ENCODE measurements around the gene KCNH2. TPM values are rescaled to one million over a fixed set of nuclear protein-coding genes. Genes with fewer than 3 reads are reported as not detected.
A peak's percentile ranks its signal among the peaks of the same experiment; 100 is the strongest.

Gene KCNH2
- total and polyA plus RNA-seq, 5 donors, result 113 to 163 (median 132) TPM

DNA sequence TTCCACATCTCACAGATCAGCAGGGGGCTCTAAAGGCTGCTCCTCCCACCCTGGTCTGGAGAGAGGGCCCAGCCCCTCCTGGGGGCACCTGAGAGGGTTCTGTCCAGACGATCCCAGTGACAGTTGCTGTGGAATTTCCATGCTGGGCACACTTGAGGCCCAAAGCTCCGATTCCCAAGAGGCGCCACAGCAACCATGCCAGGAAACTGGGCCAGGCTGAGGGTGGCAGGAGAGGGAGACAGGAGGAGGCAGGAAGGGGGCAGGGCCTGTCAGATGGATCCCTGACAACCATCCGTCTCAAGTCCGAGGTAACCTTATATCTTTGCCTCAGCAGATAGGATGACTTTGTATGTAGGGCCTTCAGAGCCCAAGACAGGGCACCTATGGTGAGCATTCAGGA lies 8.4 kb upstream of the KCNH2 start:
- intact Hi-C loops (cut with DNase I), result loop anchor here in 3 of 4 donors (1.0 to 10.0 kb wide), 4 partner anchors 24 to 212 kb away; no protein-coding TSS in a partner anchor
- ATAC-seq (no peak), DNase-seq (peak in 2 of 3 donors; percentile 21 to 71)
- Histone ChIP-seq H3K9me3 (ENCODE audit: control insufficient read depth, low read length) (no peaks in the 10 kb centered on the region), H3K27ac (ENCODE audit: low read length) (peak overlapping the region; percentile 3), H3K27me3 (ENCODE audit: control insufficient read depth, insufficient read depth) (no peaks in the 10 kb centered on the region), H3K4me3 (ENCODE audit: low read length) (no peak overlapping the region), H3K4me1 (ENCODE audit: control insufficient read depth, insufficient read depth, low read length) (peaks cover 2% of the 10 kb centered on the region)
- 44% methylated on average over 5 of the region's 5 CpGs for WGBS

DNA sequence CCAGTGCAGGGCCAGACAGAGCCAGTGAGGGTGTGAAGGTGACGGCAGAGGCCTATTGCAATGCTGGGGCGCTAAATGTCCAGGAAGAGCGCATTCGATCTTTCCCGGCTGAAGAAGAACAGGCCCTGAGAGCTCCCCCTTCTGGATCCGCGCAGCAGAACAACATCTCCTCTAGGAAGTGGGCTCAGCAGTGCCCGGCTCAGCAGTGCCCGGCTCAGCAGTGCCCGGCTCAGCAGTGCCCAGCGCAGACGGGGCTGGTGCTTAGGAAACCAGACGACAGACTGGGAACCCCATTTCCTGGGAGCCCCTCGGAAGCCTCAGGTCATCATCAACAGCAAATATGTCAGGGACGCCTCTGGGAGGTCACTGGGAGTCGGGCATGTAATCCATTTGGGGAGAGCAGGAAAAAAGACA lies 8.0 kb upstream of the KCNH2 start:
- Histone ChIP-seq H3K4me1 (ENCODE audit: control insufficient read depth, insufficient read depth, low read length) (peaks cover 2% of the 10 kb centered on the region), H3K9me3 (ENCODE audit: control insufficient read depth, low read length) (no peaks in the 10 kb centered on the region), H3K27me3 (ENCODE audit: control insufficient read depth, insufficient read depth) (no peaks in the 10 kb centered on the region), H3K4me3 (ENCODE audit: low read length) (no peak overlapping the region), H3K27ac (ENCODE audit: low read length) (no peak overlapping the region)
- intact Hi-C loops (cut with DNase I), result loop anchor here in 3 of 4 donors (1.0 to 10.0 kb wide), 4 partner anchors 23 to 211 kb away; no protein-coding TSS in a partner anchor
- DNase-seq, result peak; percentile 64 to 86 (median 79)
- peak; percentile 10 to 20 for ATAC-seq
- 9% methylated on average over 16 of the region's 16 CpGs for WGBS

DNA sequence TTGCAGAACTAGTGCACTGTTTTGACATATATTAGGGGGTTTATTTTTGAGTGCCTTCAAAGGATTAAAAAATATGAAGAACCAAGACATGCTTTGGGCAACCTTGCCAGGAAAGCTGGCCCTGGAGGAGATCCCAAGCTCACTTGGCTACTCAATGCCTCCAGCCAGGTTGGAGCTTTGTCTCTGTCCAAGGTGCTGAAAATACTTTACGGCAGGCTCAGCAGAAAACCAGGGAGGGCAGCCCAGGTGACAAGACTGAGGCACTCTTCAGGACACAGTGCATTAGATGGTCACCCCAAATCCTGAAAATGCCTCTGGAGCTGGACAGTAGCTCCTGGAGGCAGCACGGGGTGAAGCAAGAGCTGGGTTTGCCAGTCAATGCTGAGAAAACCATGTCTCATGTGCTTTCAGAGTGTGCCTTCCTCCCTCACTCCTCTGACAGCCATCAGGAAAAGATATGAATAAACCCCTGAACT lies 5.8 kb upstream of the KCNH2 start:
- H3K4me1 ChIP-seq (ENCODE audit: control insufficient read depth, insufficient read depth, low read length), result peaks cover 2% of the 10 kb centered on the region
- no peak overlapping the region for H3K4me3 ChIP-seq (ENCODE audit: low read length)
- H3K9me3 ChIP-seq (ENCODE audit: control insufficient read depth, low read length), result no peaks in the 10 kb centered on the region
- DNase-seq, result peak in 1 of 3 donors; percentile 15
- intact Hi-C loops (cut with DNase I), result loop anchor here in 3 of 4 donors (5.0 to 10.0 kb wide), 2 partner anchors 207 to 209 kb away; no protein-coding TSS in a partner anchor
- no peak for ATAC-seq
- H3K27ac ChIP-seq (ENCODE audit: low read length), result no peak overlapping the region
- 2% methylated on average over 2 of the region's 2 CpGs for WGBS
- H3K27me3 ChIP-seq (ENCODE audit: control insufficient read depth, insufficient read depth), result no peaks in the 10 kb centered on the region

DNA sequence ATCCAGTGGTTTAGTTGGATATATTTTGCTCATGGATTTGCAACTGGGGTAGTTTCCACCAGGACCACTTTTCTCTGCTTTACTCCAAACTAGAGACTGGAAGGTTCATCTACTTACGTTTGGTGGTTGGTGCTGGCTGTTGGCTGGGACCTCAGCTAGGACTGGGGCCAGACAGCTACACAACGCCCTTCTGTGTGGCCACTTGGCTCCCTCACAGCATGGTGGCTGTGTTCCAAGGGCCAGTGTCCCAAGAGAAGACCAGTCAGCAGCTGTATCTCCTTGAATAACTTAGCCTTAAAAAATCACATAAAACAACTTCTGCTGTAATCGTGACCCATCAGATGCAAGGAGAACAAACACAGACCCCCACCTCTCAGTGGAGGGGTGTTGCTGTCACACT lies 4.2 kb upstream of the KCNH2 start:
- no peak for ATAC-seq
- DNase-seq, result peak; percentile 52 to 83 (median 81)
- Histone ChIP-seq H3K27me3 (ENCODE audit: control insufficient read depth, insufficient read depth) (no peaks in the 10 kb centered on the region), H3K4me3 (ENCODE audit: low read length) (no peak overlapping the region), H3K27ac (ENCODE audit: low read length) (no peak overlapping the region), H3K4me1 (ENCODE audit: control insufficient read depth, insufficient read depth, low read length) (peaks cover 2% of the 10 kb centered on the region), H3K9me3 (ENCODE audit: control insufficient read depth, low read length) (no peaks in the 10 kb centered on the region)
- intact Hi-C loops (cut with DNase I), result loop anchor here in 3 of 4 donors (5.0 to 10.0 kb wide), 2 partner anchors 205 to 208 kb away; no protein-coding TSS in a partner anchor
- 22% methylated on average over 3 of the region's 3 CpGs for WGBS

DNA sequence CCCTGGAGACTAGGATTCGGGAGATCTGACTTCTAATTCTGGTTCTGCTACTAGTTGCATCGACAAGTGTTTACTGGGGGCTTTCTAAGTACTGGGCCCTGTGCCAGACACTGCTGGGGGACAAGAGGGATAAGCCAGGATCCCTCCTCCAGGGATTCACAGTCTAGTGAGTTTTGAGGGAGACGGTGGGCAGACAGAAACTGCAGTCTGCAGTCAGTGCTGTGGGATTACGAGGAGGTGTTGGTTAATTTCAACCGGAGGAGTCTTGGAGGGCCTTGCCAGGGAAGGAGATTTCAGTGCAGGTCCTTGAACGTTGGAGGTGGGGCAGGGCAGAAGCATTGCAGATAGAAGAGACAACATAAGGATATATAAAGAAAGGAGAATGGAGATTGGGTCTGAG lies 3.5 kb upstream of the KCNH2 start:
- ATAC-seq, result no peak
- 53% methylated on average over 6 of the region's 6 CpGs for WGBS
- Histone ChIP-seq H3K9me3 (ENCODE audit: control insufficient read depth, low read length) (no peaks in the 10 kb centered on the region), H3K27me3 (ENCODE audit: control insufficient read depth, insufficient read depth) (no peaks in the 10 kb centered on the region), H3K4me3 (ENCODE audit: low read length) (no peak overlapping the region), H3K27ac (ENCODE audit: low read length) (no peak overlapping the region), H3K4me1 (ENCODE audit: control insufficient read depth, insufficient read depth, low read length) (peaks cover 2% of the 10 kb centered on the region)
- DNase-seq, result peak in 1 of 3 donors; percentile 8
- intact Hi-C loops (cut with DNase I), result loop anchor here in 3 of 4 donors (5.0 to 10.0 kb wide), 2 partner anchors 204 to 207 kb away; no protein-coding TSS in a partner anchor

DNA sequence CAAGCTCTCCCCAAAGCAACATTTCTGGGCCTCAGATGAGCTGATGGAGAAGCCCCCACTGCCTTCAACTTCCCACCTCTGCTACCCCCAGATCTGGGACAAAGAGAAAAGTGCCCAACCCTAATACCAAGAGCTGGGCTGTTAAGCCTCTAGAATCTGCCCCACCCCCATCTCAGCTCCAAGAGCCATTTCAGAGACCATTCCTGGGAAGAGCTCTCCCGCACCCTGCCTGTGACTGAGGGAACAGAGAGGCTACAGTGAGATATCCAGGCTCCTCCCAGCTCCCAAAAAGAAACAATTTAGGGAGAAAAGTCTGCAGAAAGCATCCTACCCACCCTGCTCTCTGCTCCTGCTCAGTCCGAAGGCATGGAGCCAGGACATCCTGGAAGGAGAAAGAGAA lies 2.5 kb upstream of the KCNH2 start:
- no peaks in the 10 kb centered on the region for H3K9me3 ChIP-seq (ENCODE audit: control insufficient read depth, low read length)
- no peak for DNase-seq
- peaks cover 2% of the 10 kb centered on the region for H3K4me1 ChIP-seq (ENCODE audit: control insufficient read depth, insufficient read depth, low read length)
- H3K27me3 ChIP-seq (ENCODE audit: control insufficient read depth, insufficient read depth), result no peaks in the 10 kb centered on the region
- ATAC-seq, result no peak
- intact Hi-C loops (cut with DNase I), result loop anchor here in 3 of 4 donors (5.0 to 10.0 kb wide), 2 partner anchors 203 to 206 kb away; no protein-coding TSS in a partner anchor
- 38% methylated on average over 2 of the region's 2 CpGs for WGBS
- H3K4me3 ChIP-seq (ENCODE audit: low read length), result no peak overlapping the region
- H3K27ac ChIP-seq (ENCODE audit: low read length), result no peak overlapping the region

DNA sequence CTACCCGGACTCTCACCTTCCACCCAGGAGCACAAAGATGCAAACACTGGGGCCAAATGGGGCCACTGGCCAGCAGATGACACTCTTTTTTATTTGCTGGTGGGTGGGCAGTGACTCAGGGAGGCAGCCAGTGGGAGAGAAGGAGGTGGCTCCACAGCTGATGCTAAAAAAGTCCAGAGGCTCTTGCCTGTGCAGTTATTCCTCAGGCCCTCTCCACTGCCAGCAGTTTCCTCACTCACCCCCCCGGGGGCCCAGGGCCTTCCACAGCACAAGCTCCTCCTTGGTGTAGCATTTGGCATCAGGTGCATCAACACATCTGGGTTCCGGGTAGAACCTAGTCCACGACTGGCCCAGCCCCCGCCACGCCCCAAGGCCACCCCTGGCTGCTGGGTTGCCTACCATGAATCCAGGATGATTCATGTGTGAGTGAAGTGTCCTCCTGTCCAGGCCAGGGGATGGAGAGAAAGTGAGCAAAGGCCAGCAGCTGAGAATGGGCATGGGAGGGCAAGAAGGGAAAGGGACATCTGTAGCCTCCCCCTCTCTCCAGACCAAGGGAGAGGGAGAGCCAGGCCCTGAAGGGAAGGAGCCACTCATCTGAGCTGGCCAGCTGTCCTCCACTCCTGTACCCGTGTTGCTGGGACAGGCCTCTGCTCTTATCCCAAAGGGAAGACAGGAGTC lies 1.7 kb upstream of the KCNH2 start:
- Histone ChIP-seq H3K4me3 (ENCODE audit: low read length) (no peak overlapping the region), H3K4me1 (ENCODE audit: control insufficient read depth, insufficient read depth, low read length) (peaks cover 2% of the 10 kb centered on the region), H3K9me3 (ENCODE audit: control insufficient read depth, low read length) (no peaks in the 10 kb centered on the region), H3K27ac (ENCODE audit: low read length) (peak overlapping the region; percentile 97), H3K27me3 (ENCODE audit: control insufficient read depth, insufficient read depth) (no peaks in the 10 kb centered on the region)
- DNase-seq (peak; percentile 21 to 79 (median 57)), ATAC-seq (peak in 1 of 2 donors; percentile 3)
- whole genome bisulfite sequencing, result 41% methylated on average over 7 of the region's 7 CpGs
- intact Hi-C loops (cut with DNase I), result loop anchor here in 3 of 4 donors (5.0 to 10.0 kb wide), 2 partner anchors 203 to 205 kb away; no protein-coding TSS in a partner anchor

DNA sequence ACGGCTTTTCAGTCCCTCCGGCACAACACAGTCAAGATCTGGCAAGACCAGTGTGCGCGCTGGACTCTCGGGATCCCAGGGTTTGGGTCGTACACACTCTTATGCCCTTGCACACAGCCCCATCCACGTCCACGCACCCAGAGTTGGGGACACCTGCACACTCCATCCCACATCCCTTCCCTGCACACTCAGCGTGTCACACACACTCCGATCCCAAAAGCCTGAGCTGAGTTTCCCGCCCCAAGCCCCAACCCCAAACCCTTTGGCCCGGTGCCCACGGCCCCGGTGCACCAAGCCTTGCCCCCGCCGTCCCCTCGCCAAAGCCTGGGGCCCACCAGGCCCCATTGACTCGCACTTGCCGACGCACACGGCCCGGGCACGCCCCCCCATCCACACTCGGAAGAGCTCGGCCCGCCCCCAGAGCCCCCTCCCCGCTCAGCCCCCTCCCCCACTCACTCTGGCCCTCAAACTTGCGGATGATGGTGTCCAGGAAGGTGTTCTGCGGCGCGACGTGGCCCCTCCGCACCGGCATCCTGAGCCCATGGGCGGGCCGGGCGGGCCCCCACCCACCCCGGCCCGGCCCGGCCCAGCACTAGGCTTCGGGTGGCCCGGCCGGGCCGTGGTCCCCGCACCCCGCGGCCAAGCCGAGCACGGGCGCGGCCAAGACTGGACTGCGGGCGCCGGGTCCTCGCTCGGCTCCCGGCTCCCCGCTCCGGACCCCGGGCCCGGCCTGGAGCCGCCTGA lies 567 bp downstream of the KCNH2 start:
- intact Hi-C loops (cut with DNase I), result no loop called here
- 3% methylated on average over 62 of the region's 62 CpGs for WGBS
- peak in 1 of 2 donors; percentile 1 for ATAC-seq
- peak overlapping the region; percentile 76 for H3K4me3 ChIP-seq (ENCODE audit: low read length)
- H3K27me3 ChIP-seq (ENCODE audit: control insufficient read depth, insufficient read depth), result no peaks in the 10 kb centered on the region
- H3K4me1 ChIP-seq (ENCODE audit: control insufficient read depth, insufficient read depth, low read length), result peaks cover 2% of the 10 kb centered on the region
- peak overlapping the region; percentile 94 for H3K27ac ChIP-seq (ENCODE audit: low read length)
- DNase-seq, result peak in 2 of 3 donors; percentile 71 to 83
- H3K9me3 ChIP-seq (ENCODE audit: control insufficient read depth, low read length), result no peaks in the 10 kb centered on the region

DNA sequence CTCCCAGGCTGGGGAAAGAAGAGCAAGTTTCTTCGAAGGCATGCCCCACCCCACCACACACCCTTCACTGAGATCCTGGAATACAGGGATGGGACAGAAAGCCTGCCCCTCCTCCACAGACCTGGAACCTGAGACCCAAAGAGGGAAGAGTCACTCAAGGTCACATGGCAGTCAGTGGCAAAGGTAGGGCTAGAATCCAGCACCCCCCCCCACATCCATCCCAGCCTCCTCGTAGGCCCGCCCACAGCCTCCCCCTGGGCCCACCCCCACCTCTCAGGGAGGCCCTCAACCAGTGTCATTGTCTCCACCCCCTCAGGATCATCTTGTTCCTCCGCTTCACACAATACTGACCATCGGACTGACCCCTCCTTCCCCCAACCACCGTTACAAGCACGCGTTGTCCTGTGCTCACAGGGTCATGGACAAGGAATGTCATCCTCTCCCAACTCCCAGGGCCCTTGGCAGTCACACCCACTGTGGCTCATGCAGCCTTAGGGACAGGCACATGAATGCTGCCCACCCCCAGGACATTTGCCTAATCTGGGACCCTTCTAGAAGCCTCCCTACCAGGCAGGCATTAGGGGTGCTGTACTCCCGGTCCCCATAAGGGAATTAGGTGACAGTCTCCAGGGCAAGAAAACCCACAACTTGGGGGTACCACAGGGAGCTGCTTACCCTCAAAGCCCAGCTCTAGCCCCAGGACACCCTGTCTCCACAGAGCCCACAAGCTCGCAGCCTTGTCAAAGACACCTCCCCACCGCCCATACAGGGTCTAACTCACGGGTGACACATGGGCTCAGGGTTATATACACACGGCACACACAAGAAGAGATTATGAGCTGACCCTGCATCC lies 1.4 kb downstream of the KCNH2 start:
- H3K9me3 ChIP-seq (ENCODE audit: control insufficient read depth, low read length), result no peaks in the 10 kb centered on the region
- peak; percentile 65 to 69 for ATAC-seq
- no peaks in the 10 kb centered on the region for H3K27me3 ChIP-seq (ENCODE audit: control insufficient read depth, insufficient read depth)
- H3K4me1 ChIP-seq (ENCODE audit: control insufficient read depth, insufficient read depth, low read length), result peaks cover 1% of the 10 kb centered on the region
- intact Hi-C loops (cut with DNase I), result no loop called here
- peak overlapping the region; percentile 76 for H3K4me3 ChIP-seq (ENCODE audit: low read length)
- peak overlapping the region; percentile 94 for H3K27ac ChIP-seq (ENCODE audit: low read length)
- peak; percentile 60 to 86 (median 77) for DNase-seq
- WGBS, result 33% methylated on average over 13 of the region's 13 CpGs
